K562 (cell line): ENCODE measurements around the gene FBXO46. TPM values are rescaled to one million over a fixed set of nuclear protein-coding genes. Genes with fewer than 3 reads are reported as not detected.

Experiments
- EP300 ChIP-seq: IDR thresholded peaks from 2 replicates; pipeline ENCODE4 v1.6.1; 2012; ENCODE audit warnings: low read length, improper control_type of control experiment
- ETV1 ChIP-seq: fragments of 450-650 bp; conservative IDR thresholded peaks from 2 replicates; pipeline ENCODE4 v1.6.1; 2016; ENCODE audit warnings: missing genetic modification characterization, control low read depth, low read depth, missing compliant biosample characterization
- GABPB1 ChIP-seq: sonication (generic); formaldehyde crosslinking; IDR thresholded peaks from 2 replicates; pipeline ENCODE4 v1.8.0; 2022; ENCODE audit warnings: mild to moderate bottlenecking, missing genetic modification reagents
- JUNB ChIP-seq: fragments of 450-650 bp; formaldehyde crosslinking; conservative IDR thresholded peaks from 2 replicates; pipeline ENCODE4 v1.4.0; 2020; ENCODE audit warnings: mild to moderate bottlenecking
- JUND ChIP-seq, 2 experiments: IDR thresholded peaks; 2 replicates in 1 of 2; 3 replicates in 1 of 2; pipeline ENCODE4 v1.6.1; 2011; ENCODE audit warnings: borderline replicate concordance in 2 of 2, low read depth in 2 of 2, low read length in 2 of 2, improper control_type of control experiment in 1 of 2, missing biosample characterization in 1 of 2, missing genetic modification characterization in 1 of 2, missing genetic modification reagents in 1 of 2
- KLF10 ChIP-seq: fragments of 250-450 bp; sonication (Bioruptor Pico); IDR thresholded peaks from 2 replicates; pipeline ENCODE4 v1.6.1; 2021; ENCODE audit warnings: matching md5 sums
- MAFG ChIP-seq: fragments of 450-650 bp; conservative IDR thresholded peaks from 2 replicates; pipeline ENCODE4 v1.6.1; 2016; ENCODE audit warnings: missing genetic modification characterization, missing compliant biosample characterization
- MCM3 ChIP-seq: fragments of 450-650 bp; IDR thresholded peaks from 2 replicates; pipeline ENCODE4 v1.6.1; 2016
- MXI1 ChIP-seq: IDR thresholded peaks from 2 replicates; pipeline ENCODE4 v1.6.1; 2011; ENCODE audit warnings: low read depth, mild to moderate bottlenecking, improper control_type of control experiment, low read length
- NR2F6 ChIP-seq: fragments of 450-650 bp; formaldehyde crosslinking; IDR thresholded peaks from 2 replicates; pipeline ENCODE4 v1.4.0; 2020; ENCODE audit warnings: mild to moderate bottlenecking
- PTBP1 ChIP-seq: fragments of 200-400 bp; formaldehyde crosslinking; IDR thresholded peaks from 2 replicates; pipeline ENCODE4 v1.6.1; 2017; ENCODE audit warnings: low read depth, low read length
- RB1 ChIP-seq: fragments of 450-650 bp; IDR thresholded peaks from 2 replicates; pipeline ENCODE4 v1.6.1; 2017; ENCODE audit warnings: low read depth, mild to moderate bottlenecking
- RBM34 ChIP-seq: fragments of 200-400 bp; formaldehyde crosslinking; IDR thresholded peaks from 2 replicates; pipeline ENCODE4 v1.6.1; 2018; ENCODE audit warnings: low read length, borderline replicate concordance; ENCODE audit not compliant: insufficient read depth
- SETDB1 ChIP-seq: IDR thresholded peaks from one replicate; pipeline ENCODE4 v1.6.1; 2012; ENCODE audit warnings: low read length, control low read depth, inconsistent platforms
- SMARCE1 ChIP-seq: fragments of 450-650 bp; IDR thresholded peaks from 2 replicates; pipeline ENCODE4 v1.7.1; 2016; ENCODE audit warnings: mild to moderate bottlenecking
- SREBF1 ChIP-seq: fragments of 150-350 bp; IDR thresholded peaks from 2 replicates; pipeline ENCODE4 v1.6.1; 2014; ENCODE audit warnings: antibody characterized with exemption, low read depth, low read length, borderline replicate concordance
- WHSC1 ChIP-seq: IDR thresholded peaks from one replicate; pipeline ENCODE4 v1.6.1; 2012; ENCODE audit warnings: low read length, control low read depth, inconsistent platforms
- ZNF174 ChIP-seq: fragments of 250-450 bp; sonication (Bioruptor Pico); IDR thresholded peaks from 2 replicates; pipeline ENCODE4 v1.4.0; 2020; ENCODE audit warnings: mild to moderate bottlenecking
- ZNF57 ChIP-seq: fragments of 450-650 bp; formaldehyde crosslinking; IDR thresholded peaks from 2 replicates; pipeline ENCODE4 v1.4.0; 2020; ENCODE audit warnings: mild to moderate bottlenecking, moderate library complexity
- ZNF644 ChIP-seq: fragments of 200-800 bp; sonication (Bioruptor generic); IDR thresholded peaks from 2 replicates; pipeline ENCODE4 v1.6.1; 2016; ENCODE audit warnings: low read depth, missing genetic modification characterization, missing compliant biosample characterization
- ZNF699 ChIP-seq: fragments of 250-450 bp; sonication (Bioruptor Pico); IDR thresholded peaks from 2 replicates; pipeline ENCODE4 v1.8.0; 2021; ENCODE audit warnings: mild to moderate bottlenecking, moderate library complexity; ENCODE audit not compliant: insufficient replicate concordance
- ZNF785 ChIP-seq: fragments of 250-450 bp; sonication (Bioruptor Pico); IDR thresholded peaks from 2 replicates; pipeline ENCODE4 v1.4.0; 2020; ENCODE audit warnings: mild to moderate bottlenecking
- ZNF79 ChIP-seq: fragments of 250-450 bp; sonication (Bioruptor Pico); IDR thresholded peaks from 2 replicates; pipeline ENCODE4 v1.4.0; 2020; ENCODE audit warnings: low read depth, mild to moderate bottlenecking, moderate library complexity
- polyA plus RNA-seq, 8 experiments: library from polyadenylated mRNA; depleted of rRNA in 4 of 8; stranded (reverse) in 5 of 8; unstranded in 3 of 8; fragments of >200 nt; fragmentation: Nextera tagmentation in 2 of 8; fragmentation: Illumina TruSeq in 1 of 8; extraction: Ambion mirVana in 2 of 8; extraction: Trizol in 1 of 8; gene quantifications; 2 replicates each; pipeline versions ENCODE4 v1.2.1 to v1.2.3, GENCODE V29; 2011 to 2014; ENCODE audit warnings: inconsistent platforms in 1 of 8, missing spikeins in 1 of 8
- total RNA-seq, 7 experiments: library from RNA; depleted of rRNA in 6 of 7; stranded (reverse); fragments of >200 nt in 6 of 7; fragmentation: Illumina TruSeq in 2 of 7; extraction: Trizol in 2 of 7; gene quantifications; 2 replicates each; pipeline versions ENCODE4 v1.2.1 to v1.2.3, GENCODE V29; 2011 to 2021; ENCODE audit warnings: low replicate concordance in 1 of 7
- TF ChIP-seq, protein P1 (sequence below), 2 experiments: IDR thresholded peaks; 2 replicates each; pipeline ENCODE4 v1.6.1; 2012; ENCODE audit warnings: improper control_type of control experiment in 2 of 2, low read depth in 2 of 2, low read length in 2 of 2, borderline replicate concordance in 1 of 2
- TF ChIP-seq, protein P2 (sequence below): fragments of 450-650 bp; conservative IDR thresholded peaks from 2 replicates; pipeline ENCODE4 v1.6.1; 2016; ENCODE audit warnings: missing genetic modification characterization, low read depth, mild to moderate bottlenecking, control low read depth, missing compliant biosample characterization

The FBXO46 gene
- total and polyA plus RNA-seq, 9 of the 15 experiments (the other 6 are each of a cell fraction or from before 2014, with no cell fraction given), result 1.5 to 36.1 (median 7.3) TPM

DNA sequence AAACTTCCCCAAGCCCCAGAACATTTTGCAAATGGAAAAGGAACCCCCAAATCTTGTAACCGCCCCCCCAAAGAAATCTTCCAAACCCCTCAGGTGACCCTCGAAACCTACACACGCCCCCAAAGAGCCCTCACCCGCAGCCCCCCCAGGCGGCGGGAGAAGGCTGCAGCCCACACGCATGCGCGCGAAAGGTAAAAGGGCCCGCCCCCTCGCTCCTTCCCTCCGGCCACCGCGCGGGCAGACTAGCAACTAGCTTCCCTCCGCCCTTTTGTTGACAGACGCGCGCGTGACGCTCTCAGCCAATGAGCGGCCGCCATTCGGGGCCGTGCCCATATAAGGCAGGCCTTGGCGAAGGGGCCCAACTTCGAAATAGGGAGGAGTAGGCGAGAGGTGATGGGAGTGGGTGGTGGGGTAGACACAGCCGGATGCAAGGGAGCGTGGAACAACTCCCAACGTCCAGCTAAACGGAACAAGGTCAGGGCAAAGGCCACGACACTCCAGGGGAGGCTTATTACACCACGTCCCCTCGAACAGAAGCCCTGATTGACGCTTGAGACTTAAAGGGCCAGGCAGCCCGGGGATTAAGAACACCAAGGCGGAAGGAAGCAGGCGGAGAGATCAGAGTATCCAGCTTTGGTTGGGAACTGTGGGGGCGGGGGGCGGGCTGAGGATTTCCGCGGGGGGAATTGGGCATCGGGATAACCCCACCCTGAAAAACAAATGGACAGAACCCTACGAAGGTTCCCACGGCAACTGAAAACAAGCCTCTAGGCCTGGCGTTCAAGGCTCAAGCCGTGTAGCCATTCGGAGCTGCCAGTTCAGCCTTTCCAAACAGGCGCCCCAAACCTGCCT lies 13.3 kb downstream of the FBXO46 start (continued):
- TF ChIP-seq, protein P1, sequence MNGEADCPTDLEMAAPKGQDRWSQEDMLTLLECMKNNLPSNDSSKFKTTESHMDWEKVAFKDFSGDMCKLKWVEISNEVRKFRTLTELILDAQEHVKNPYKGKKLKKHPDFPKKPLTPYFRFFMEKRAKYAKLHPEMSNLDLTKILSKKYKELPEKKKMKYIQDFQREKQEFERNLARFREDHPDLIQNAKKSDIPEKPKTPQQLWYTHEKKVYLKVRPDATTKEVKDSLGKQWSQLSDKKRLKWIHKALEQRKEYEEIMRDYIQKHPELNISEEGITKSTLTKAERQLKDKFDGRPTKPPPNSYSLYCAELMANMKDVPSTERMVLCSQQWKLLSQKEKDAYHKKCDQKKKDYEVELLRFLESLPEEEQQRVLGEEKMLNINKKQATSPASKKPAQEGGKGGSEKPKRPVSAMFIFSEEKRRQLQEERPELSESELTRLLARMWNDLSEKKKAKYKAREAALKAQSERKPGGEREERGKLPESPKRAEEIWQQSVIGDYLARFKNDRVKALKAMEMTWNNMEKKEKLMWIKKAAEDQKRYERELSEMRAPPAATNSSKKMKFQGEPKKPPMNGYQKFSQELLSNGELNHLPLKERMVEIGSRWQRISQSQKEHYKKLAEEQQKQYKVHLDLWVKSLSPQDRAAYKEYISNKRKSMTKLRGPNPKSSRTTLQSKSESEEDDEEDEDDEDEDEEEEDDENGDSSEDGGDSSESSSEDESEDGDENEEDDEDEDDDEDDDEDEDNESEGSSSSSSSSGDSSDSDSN (IDR thresholded peaks at IDR 0.05; ENCODE audit: borderline replicate concordance in 1 of 2, low read depth in 2 of 2, low read length in 2 of 2), result peak; percentile 15 to 70; a peak in 1 of 4 replicates
- no peak for TF ChIP-seq ZNF79
- TF ChIP-seq RBM34, result no peak
- TF ChIP-seq ZNF699 (CRISPR knock-in tag), result no peak
- peak; percentile 81 for TF ChIP-seq EP300
- peak; percentile 90; the same call in 1 of the 2 replicates for TF ChIP-seq ZNF644
- TF ChIP-seq SETDB1, result no peak
- TF ChIP-seq ZNF785 (CRISPR knock-in tag), result no peak
- no peak for TF ChIP-seq ZNF174 (CRISPR knock-in tag)
- no peak for TF ChIP-seq KLF10 (CRISPR knock-in tag)
- no peak for TF ChIP-seq MCM3
- no peak for TF ChIP-seq PTBP1
- TF ChIP-seq GABPB1 (CRISPR knock-in tag), result peak; percentile 72
- 0 out of 2 replicates have a peak, but pooled peaks have one; percentile 40 for TF ChIP-seq MXI1
- TF ChIP-seq, protein P2, sequence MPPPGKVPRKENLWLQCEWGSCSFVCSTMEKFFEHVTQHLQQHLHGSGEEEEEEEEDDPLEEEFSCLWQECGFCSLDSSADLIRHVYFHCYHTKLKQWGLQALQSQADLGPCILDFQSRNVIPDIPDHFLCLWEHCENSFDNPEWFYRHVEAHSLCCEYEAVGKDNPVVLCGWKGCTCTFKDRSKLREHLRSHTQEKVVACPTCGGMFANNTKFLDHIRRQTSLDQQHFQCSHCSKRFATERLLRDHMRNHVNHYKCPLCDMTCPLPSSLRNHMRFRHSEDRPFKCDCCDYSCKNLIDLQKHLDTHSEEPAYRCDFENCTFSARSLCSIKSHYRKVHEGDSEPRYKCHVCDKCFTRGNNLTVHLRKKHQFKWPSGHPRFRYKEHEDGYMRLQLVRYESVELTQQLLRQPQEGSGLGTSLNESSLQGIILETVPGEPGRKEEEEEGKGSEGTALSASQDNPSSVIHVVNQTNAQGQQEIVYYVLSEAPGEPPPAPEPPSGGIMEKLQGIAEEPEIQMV (tag), result no peak
- peak; percentile 63 for TF ChIP-seq ETV1 (tag)
- TF ChIP-seq RB1, result peak; percentile 78
- peak; percentile 84 for TF ChIP-seq SREBF1
- no peak for TF ChIP-seq ZNF57 (CRISPR knock-in tag)
- TF ChIP-seq JUND (IDR thresholded peaks at IDR 0.05; ENCODE audit: borderline replicate concordance, low read depth, low read length), result peak; percentile 86
- TF ChIP-seq JUND (tag; IDR thresholded peaks at IDR 0.05; ENCODE audit: borderline replicate concordance, low read depth, low read length), result peak; percentile 58; the same call in 1 of the 3 replicates
- TF ChIP-seq WHSC1, result no peak
- 0 out of 2 replicates have a peak, but pooled peaks have one; percentile 37 for TF ChIP-seq NR2F6 (CRISPR knock-in tag)
- no peak for TF ChIP-seq MAFG (tag)
- no peak for TF ChIP-seq SMARCE1
- TF ChIP-seq JUNB (CRISPR knock-in tag), result no peak
